GM12872 (cell line): ENCODE results near the gene P2RY8.

Experiments
- CTCF ChIP-seq: IDR thresholded peaks from 3 replicates; pipeline ENCODE4 v1.5.1; 2011; ENCODE audit warnings: low read depth, mild to moderate bottlenecking, low read length, moderate library complexity; ENCODE audit not compliant: insufficient read depth

The P2RY8 gene

DNA sequence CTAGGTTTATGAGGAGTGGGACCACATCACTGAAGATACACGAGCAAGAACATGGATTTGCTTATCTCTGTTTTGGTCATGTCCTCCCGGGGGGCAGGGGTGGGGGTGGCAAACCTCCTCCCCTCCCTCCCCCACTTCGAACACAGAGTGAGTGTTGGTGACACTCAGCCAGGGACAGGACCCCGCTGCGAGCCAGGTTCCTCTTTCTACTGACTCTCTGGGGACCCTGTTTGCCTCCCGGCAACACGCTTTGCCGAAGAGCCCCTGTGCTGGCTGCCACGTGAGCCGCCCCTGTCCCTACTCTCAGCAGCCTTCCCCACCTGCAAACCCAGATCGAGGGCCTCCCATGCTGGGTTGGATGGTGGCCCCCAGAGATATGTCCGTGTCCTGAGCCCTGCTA is 34.7 kb downstream of the P2RY8 start:
- TF ChIP-seq CTCF = no peak

DNA sequence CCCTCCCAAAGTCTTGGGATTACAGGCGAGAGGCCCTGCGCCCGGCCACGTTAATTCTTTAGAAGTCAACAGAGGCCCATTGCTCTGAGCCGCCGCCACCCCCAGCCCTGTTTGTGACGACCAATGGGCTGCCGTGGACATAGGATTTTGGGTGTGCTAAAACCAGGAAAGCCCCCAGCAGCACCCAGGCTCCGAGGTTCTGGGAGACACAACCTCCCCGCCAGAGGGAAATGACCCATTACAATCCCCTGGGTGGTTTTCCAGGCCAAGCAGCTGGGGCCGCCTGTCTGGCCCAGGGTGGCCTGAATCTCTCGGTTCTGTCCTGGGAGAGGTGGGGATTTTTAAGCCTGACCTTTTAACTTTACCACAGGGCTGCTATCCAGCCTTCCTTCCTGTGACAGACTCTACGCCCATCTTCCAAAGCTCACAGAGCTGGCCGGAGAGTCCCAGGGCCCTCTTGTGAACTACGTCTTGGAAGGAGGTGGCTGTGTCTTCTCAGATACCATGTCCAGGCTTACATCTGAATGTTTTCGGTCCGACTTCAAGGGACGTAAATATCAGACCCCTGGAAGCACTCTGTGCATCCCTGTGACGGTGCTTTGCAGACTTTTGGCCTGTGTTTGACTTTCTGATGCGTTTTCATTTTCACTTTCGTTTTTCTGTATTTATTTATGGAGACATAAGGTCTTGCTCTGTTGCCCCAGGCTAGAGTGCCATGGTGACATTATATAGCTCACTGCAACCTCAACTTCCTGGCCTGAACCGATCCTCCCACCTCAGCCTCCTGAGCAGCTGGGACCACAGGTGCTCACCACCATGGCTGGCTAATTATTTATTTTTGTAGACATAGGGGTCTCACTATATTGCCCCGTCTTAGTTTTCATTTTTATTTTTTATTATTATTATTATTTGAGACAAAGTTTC is 36.0 kb downstream of the P2RY8 start:
- no peak for TF ChIP-seq CTCF

DNA sequence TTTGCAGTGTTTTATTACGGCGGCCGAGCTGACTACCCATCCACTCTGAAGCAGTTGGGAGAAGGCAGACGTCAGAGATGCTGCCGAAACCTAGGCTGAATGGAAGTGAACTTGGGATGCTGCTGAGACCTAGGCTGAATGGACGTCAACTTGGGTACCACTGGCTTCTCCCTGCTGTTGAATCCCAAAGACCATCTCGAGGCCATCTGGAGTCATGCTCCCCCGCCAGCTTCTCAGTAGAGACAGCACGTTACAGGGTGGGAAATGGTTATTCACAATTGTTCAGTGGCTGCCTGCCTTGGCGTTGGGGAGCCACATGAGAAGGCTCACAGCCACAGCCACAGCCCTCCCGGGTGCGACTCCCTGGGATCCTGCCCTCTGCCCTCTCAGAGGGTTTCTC is 40.9 kb downstream of the P2RY8 start:
- TF ChIP-seq CTCF = no peak

DNA sequence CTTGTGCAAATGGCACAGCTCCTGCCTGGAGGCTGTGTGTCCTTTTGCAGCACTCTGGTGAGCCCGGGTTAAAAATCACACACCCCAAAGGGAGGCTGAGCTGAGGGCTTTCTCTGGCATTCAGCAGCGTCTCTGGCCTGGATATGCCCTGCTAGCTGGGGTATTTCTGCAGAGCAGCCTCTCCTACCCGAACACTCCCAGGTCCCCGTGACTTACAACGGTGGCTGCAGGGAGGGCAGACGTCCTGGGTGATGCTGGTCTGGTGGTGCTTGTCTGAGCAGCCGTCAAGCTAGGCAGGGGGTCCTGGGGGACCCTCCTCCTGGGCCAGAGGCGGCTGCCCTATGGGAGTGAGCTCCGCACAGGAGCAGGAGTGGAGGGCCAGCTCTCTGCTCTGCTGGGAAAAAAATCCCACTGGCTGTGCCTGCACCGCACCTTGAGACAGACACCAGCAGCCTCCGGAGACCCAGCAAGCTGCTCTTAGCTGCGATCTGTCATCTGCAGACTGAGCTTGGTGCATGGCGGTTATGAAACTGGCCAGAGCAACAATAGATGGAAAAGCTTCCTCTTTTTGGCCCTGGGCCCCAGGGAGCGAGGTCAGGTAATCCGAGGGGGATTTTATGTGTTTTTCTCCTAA is 43.0 kb downstream of the P2RY8 start:
- no peak for TF ChIP-seq CTCF

DNA sequence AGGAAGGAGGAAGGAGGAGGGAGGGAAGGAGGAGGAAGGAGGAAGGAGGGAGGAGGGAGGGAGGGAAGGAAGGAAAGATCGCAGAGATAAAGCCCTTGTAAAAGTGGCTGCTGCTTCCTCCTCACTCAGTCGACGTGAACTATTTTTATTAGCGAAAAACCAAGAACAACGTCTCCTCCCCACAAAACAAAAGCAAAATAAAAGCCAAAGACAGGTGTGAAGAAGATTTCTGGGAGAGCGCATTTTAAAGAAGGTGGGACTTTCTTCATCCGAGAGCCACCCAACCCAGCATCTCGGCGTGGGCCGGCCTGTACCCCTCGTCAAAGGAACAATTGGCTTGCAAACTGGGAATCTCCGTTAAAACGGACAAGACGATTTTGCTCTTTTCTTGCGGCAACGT is 43.6 kb downstream of the P2RY8 start:
- TF ChIP-seq CTCF = no peak

GRCh38 chrX:1492421-1493012 is 44.5 kb downstream of the P2RY8 start:
- no peak for TF ChIP-seq CTCF

DNA sequence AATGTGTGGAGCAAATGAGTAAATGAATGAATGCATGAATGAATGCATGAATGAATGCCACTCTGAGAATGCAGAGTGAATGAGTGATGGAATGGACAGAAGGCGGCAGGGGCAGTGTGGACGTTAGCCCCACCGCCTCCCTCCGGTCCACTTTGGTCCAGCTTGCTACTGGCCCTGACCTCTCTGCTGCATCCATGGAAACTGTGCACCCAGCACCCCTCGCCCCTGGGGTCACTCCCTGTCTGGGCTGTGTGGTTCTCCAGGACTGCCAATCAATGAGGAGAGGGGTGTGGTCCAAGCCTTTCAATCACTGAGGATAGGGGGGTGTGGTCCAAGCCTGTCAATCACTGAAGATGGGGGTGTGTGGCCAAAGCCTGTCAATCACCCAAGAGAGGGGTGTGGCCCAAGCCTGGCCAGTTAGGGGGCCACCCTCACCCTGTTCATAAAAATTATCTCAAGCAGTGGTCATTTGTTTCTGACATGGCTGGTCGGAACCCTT is 45.1 kb downstream of the P2RY8 start:
- no peak for TF ChIP-seq CTCF
